Retina (tissue), 1 donor: ENCODE data around the gene LACTB.

Experiments
- DNase-seq: peaks from one replicate; pipeline ENCODE4 v3.0.0-alpha.2; 2016

Gene LACTB

GRCh38 chr15:63121382-63122001, at the start of gene LACTB:
Gene LACTB, plus strand, starts transcription at chr15:63121861. Its CDS starts 11 bp downstream, at chr15:63121872.
- DNase-seq: peak; percentile 85

GRCh38 chr15:63072023-63072650, 49.5 kb upstream of the LACTB start:
- DNase-seq: no peak

- no peak for DNase-seq
Observed at GRCh38 chr15:63072809-63073277, 48.8 kb upstream of the LACTB start.

GRCh38 chr15:63073497-63074172, 48.0 kb upstream of the LACTB start:
- no peak for DNase-seq

GRCh38 chr15:63075015-63075983, 46.4 kb upstream of the LACTB start:
- no peak for DNase-seq

GRCh38 chr15:63075984-63076713, 45.5 kb upstream of the LACTB start:
- DNase-seq: no peak

GRCh38 chr15:63076714-63077046, 45.0 kb upstream of the LACTB start:
- no peak for DNase-seq

GRCh38 chr15:63077952-63078351, 43.7 kb upstream of the LACTB start:
- no peak for DNase-seq

GRCh38 chr15:63079947-63080626, 41.6 kb upstream of the LACTB start:
- no peak for DNase-seq

GRCh38 chr15:63080634-63081250, 40.9 kb upstream of the LACTB start:
- DNase-seq: no peak

GRCh38 chr15:63082366-63082765, 39.3 kb upstream of the LACTB start:
- DNase-seq: no peak

- no peak for DNase-seq
Observed at GRCh38 chr15:63083044-63083443, 38.6 kb upstream of the LACTB start.

GRCh38 chr15:63083541-63083940, 38.1 kb upstream of the LACTB start:
- no peak for DNase-seq

- DNase-seq: no peak
Observed at GRCh38 chr15:63084806-63085205, 36.9 kb upstream of the LACTB start.

- no peak for DNase-seq
Observed at GRCh38 chr15:63085289-63085688, 36.4 kb upstream of the LACTB start.

GRCh38 chr15:63086271-63086670, 35.4 kb upstream of the LACTB start:
- DNase-seq: no peak

- no peak for DNase-seq
Observed at GRCh38 chr15:63086947-63087346, 34.7 kb upstream of the LACTB start.

GRCh38 chr15:63088533-63089245, 33.0 kb upstream of the LACTB start:
- no peak for DNase-seq

- peak; percentile 33 for DNase-seq
Observed at GRCh38 chr15:63089260-63090043, 32.2 kb upstream of the LACTB start.

- DNase-seq: no peak
Observed at GRCh38 chr15:63090472-63090871, 31.2 kb upstream of the LACTB start.
